ENCODE data around the gene ATXN1. TPM values are rescaled to one million over a fixed set of nuclear protein-coding genes. Genes with fewer than 3 reads are reported as not detected.

ATXN1 gene
- total and polyA plus RNA-seq, 2 of the 13 experiments (the other 11 are each of a cell fraction or from before 2014, with no cell fraction given), result 20.7 to 39.5 TPM

GRCh38 chr6:16320533-16321340 is 440.5 kb downstream of the ATXN1 start:
- Histone ChIP-seq H3K36me3 (replicated peaks in 1 of 2; ENCODE audit: control insufficient read depth in 1 of 2, insufficient read depth in 2 of 2, low read length in 2 of 2) (peaks cover 7 to 22% of the 10 kb centered on the region in 2 experiments; a peak in 3 of 5 replicates), H3K9me3 (ENCODE audit: low read length) (no peaks in the 10 kb centered on the region), H3K4me3 (replicated peaks in 1 of 3; ENCODE audit: insufficient read depth in 1 of 3, low read depth in 2 of 3, low read length in 3 of 3) (no peak overlapping the region), H4K20me1 (ENCODE audit: insufficient read depth, low read length) (0 out of 2 replicates have a peak, but pooled peaks cover 3% of the 10 kb centered on the region), H3K27me3 (ENCODE audit: control insufficient read depth in 1 of 2, insufficient read depth in 2 of 2, low read length in 2 of 2) (no peaks in the 10 kb centered on the region), H2AFZ (ENCODE audit: low read length) (no peak overlapping the region), H3K9ac (ENCODE audit: insufficient read depth, low read depth, low read length) (no peak overlapping the region), H3K79me2 (ENCODE audit: insufficient read depth, low read length) (no peaks in the 10 kb centered on the region), H3K27ac (ENCODE audit: extremely low read length, insufficient read depth, low read length) (no peak overlapping the region), H3K4me2 (ENCODE audit: low read depth, low read length) (no peak overlapping the region), H3K4me1 (ENCODE audit: insufficient read depth, low read length) (peaks cover 22% of the 10 kb centered on the region)
- DNase-seq (ENCODE audit: low spot score) (no peak), ATAC-seq (no peak), FAIRE-seq (no peak)
- in situ Hi-C loops (cut with HindIII; ENCODE audit: extremely low pct_ligation_motif_present, low pct_unique_long_range_greater_than_20kb) (no loop called here), intact Hi-C loops (cut with micrococcal nuclease; ENCODE audit: unreplicated experiment) (no loop called here)
- CTCF ChIA-PET (ENCODE audit: low intra/inter-chr PET ratio, low total read pairs), result no interaction called here
- POLR2A ChIA-PET, result no interaction called here
- TF ChIP-seq REPIN1 (CRISPR knock-in tag; IDR thresholded peaks at IDR 0.05; ENCODE audit: borderline replicate concordance, low read depth) (no peak), KDM5A (IDR thresholded peaks at IDR 0.05; ENCODE audit: borderline replicate concordance, low read length) (no peak), SOX5 (CRISPR knock-in tag; IDR thresholded peaks at IDR 0.05; ENCODE audit: borderline replicate concordance) (no peak), ZNF251 (CRISPR knock-in tag; IDR thresholded peaks at IDR 0.05) (no peak), MBD4 (IDR thresholded peaks at IDR 0.05; ENCODE audit: borderline replicate concordance, low read length) (no peak), ZNF605 (CRISPR knock-in tag; IDR thresholded peaks at IDR 0.05) (no peak), ZNF552 (CRISPR knock-in tag; IDR thresholded peaks at IDR 0.05; ENCODE audit: borderline replicate concordance) (no peak)
- no TSS peak for BruUV-seq (replicated peaks)
- WGBS (ENCODE audit: low lambda C conversion rate), result 96% methylated on average over 21 of the region's 21 CpGs
